Neural cell (in vitro differentiated cells): ENCODE measurements around the gene APBA1. TPM values are rescaled to one million over a fixed set of nuclear protein-coding genes. Genes with fewer than 3 reads are reported as not detected.

ENCODE experiments used
- H2AFZ ChIP-seq: fragments of 200-600, 300-800 bp; sonication (generic), shearing (Covaris generic); 2 replicates; pipeline ENCODE4 v1.6.0; 2014; ENCODE audit warnings: low read depth, mild to moderate bottlenecking, antibody characterized with exemption, low read length, moderate library complexity
- H3F3A ChIP-seq: fragments of 200-600 bp; shearing (Covaris generic); 2 replicates; pipeline ENCODE4 v1.6.1; 2016; ENCODE audit warnings: mild to moderate bottlenecking, moderate library complexity, mixed read lengths, antibody characterized with exemption, low read length; ENCODE audit not compliant: insufficient read depth, poor library complexity, severe bottlenecking
- H3K27ac ChIP-seq: fragments of 200-600, 300-800 bp; sonication (generic), shearing (Covaris generic); 2 replicates; pipeline ENCODE4 v1.5.1; 2014; ENCODE audit warnings: mild to moderate bottlenecking, low read length, moderate library complexity
- H3K27me3 ChIP-seq: fragments of 300-800, 200-600 bp; sonication (generic), shearing (Covaris generic); 2 replicates; pipeline ENCODE4 v1.6.0; 2014; ENCODE audit warnings: mild to moderate bottlenecking, low read depth, low read length, moderate library complexity; ENCODE audit not compliant: insufficient read depth
- H3K36me3 ChIP-seq: fragments of 300-800, 200-600 bp; sonication (generic), shearing (Covaris generic); 2 replicates; pipeline ENCODE4 v1.5.1; 2014; ENCODE audit warnings: mild to moderate bottlenecking, antibody characterized with exemption, low read length, moderate library complexity; ENCODE audit not compliant: insufficient read depth
- H3K4me2 ChIP-seq: fragments of 300-800, 200-600 bp; sonication (generic), shearing (Covaris generic); 2 replicates; pipeline ENCODE4 v1.6.0; 2014; ENCODE audit warnings: mild to moderate bottlenecking, low read length
- H3K4me3 ChIP-seq: fragments of 300-800, 200-600 bp; sonication (generic), shearing (Covaris generic); 2 replicates; pipeline ENCODE4 v1.5.1; 2014; ENCODE audit warnings: mild to moderate bottlenecking, low read length, moderate library complexity
- H3K79me2 ChIP-seq: fragments of 200-600 bp; shearing (Covaris generic); replicated peaks from 2 replicates; pipeline ENCODE4 v1.6.0; 2014; ENCODE audit warnings: mild to moderate bottlenecking, low read length, moderate library complexity; ENCODE audit not compliant: insufficient read depth
- H3K9ac ChIP-seq: fragments of 300-800, 200-600 bp; sonication (generic), shearing (Covaris generic); 2 replicates; pipeline ENCODE4 v1.6.1; 2016; ENCODE audit warnings: mild to moderate bottlenecking, low read length, mixed read lengths
- H3K9me2 ChIP-seq: fragments of 200-600 bp; shearing (Covaris generic); 2 replicates; pipeline ENCODE4 v1.6.1; 2016; ENCODE audit warnings: mild to moderate bottlenecking, low read length, mixed read lengths; ENCODE audit not compliant: insufficient read depth
- H3K9me3 ChIP-seq: fragments of 200-600, 300-800 bp; sonication (generic), shearing (Covaris generic); 2 replicates; pipeline ENCODE4 v1.6.1; 2016; ENCODE audit warnings: mild to moderate bottlenecking, mixed run types, low read length, moderate library complexity, mixed read lengths
- H4K20me1 ChIP-seq: fragments of 200-600 bp; shearing (Covaris generic); 2 replicates; pipeline ENCODE4 v1.6.1; 2016; ENCODE audit warnings: mild to moderate bottlenecking, mixed run types; ENCODE audit not compliant: insufficient read depth
- CTCF ChIP-seq: fragments of 450-650 bp; IDR thresholded peaks from 2 replicates; pipeline ENCODE4 v1.5.1; 2014; ENCODE audit warnings: antibody characterized with exemption, mild to moderate bottlenecking, moderate library complexity; ENCODE audit not compliant: poor library complexity, severe bottlenecking
- EP300 ChIP-seq: fragments of 450-650 bp; conservative IDR thresholded peaks from 2 replicates; pipeline ENCODE4 v1.6.1; 2014; ENCODE audit warnings: antibody characterized with exemption, mild to moderate bottlenecking, moderate library complexity; ENCODE audit not compliant: poor library complexity, severe bottlenecking
- EZH2 ChIP-seq: fragments of 200-600, 300-800 bp; shearing (Covaris generic), sonication (generic); IDR thresholded peaks from 2 replicates; pipeline ENCODE4 v1.6.1; 2014; ENCODE audit warnings: antibody characterized with exemption, low read length, borderline replicate concordance, mild to moderate bottlenecking; ENCODE audit not compliant: insufficient read depth, poor library complexity, severe bottlenecking
- MXI1 ChIP-seq: fragments of 450-650 bp; conservative IDR thresholded peaks from 2 replicates; pipeline ENCODE4 v1.6.1; 2014; ENCODE audit warnings: antibody characterized with exemption, mild to moderate bottlenecking; ENCODE audit not compliant: poor library complexity, severe bottlenecking
- POLR2AphosphoS5 ChIP-seq: IDR thresholded peaks from 2 replicates; pipeline ENCODE4 v1.6.1; 2012
- RAD21 ChIP-seq: fragments of 450-650 bp; conservative IDR thresholded peaks from 2 replicates; pipeline ENCODE4 v1.6.1; 2014; ENCODE audit warnings: antibody characterized with exemption, mild to moderate bottlenecking, moderate library complexity
- REST ChIP-seq: IDR thresholded peaks from 2 replicates; pipeline ENCODE4 v1.6.1; 2012; ENCODE audit warnings: borderline replicate concordance
- SMC3 ChIP-seq: fragments of 450-650 bp; conservative IDR thresholded peaks from 2 replicates; pipeline ENCODE4 v1.6.1; 2014; ENCODE audit warnings: antibody characterized with exemption, mild to moderate bottlenecking, moderate library complexity; ENCODE audit not compliant: poor library complexity
- TAF1 ChIP-seq: IDR thresholded peaks from 2 replicates; pipeline ENCODE4 v1.6.1; 2012; ENCODE audit warnings: low read depth
- polyA plus RNA-seq: library from polyadenylated mRNA; depleted of rRNA; stranded (reverse); fragments of >200 nt; gene quantifications from 2 replicates; pipeline ENCODE4 v1.2.3, GENCODE V29; 2014

APBA1 gene
- polyA plus RNA-seq, 1 donor from 2014 or later, result 10.9 TPM

- no peaks in the 10 kb centered on the region for H4K20me1 ChIP-seq
- no peak overlapping the region for H2AFZ ChIP-seq
- peaks cover 9% of the 10 kb centered on the region for H3F3A ChIP-seq
- no peak overlapping the region for H3K9ac ChIP-seq
- no peak overlapping the region for H3K4me3 ChIP-seq
- H3K9me3 ChIP-seq, result no peaks in the 10 kb centered on the region
- no peaks in the 10 kb centered on the region for H3K27me3 ChIP-seq
- no peaks in the 10 kb centered on the region for H3K9me2 ChIP-seq
- H3K36me3 ChIP-seq, result no peaks in the 10 kb centered on the region
- no peak overlapping the region for H3K27ac ChIP-seq
- TF ChIP-seq TAF1 (no peak), REST (no peak), RAD21 (no peak), EP300 (no peak), POLR2AphosphoS5 (no peak), MXI1 (no peak), EZH2 (no peak), SMC3 (no peak), CTCF (no peak)
- no peak overlapping the region for H3K4me2 ChIP-seq
- no peaks in the 10 kb centered on the region for H3K79me2 ChIP-seq
Measured at GRCh38 chr9:69542942-69543704, 129.0 kb downstream of the APBA1 start.

DNA sequence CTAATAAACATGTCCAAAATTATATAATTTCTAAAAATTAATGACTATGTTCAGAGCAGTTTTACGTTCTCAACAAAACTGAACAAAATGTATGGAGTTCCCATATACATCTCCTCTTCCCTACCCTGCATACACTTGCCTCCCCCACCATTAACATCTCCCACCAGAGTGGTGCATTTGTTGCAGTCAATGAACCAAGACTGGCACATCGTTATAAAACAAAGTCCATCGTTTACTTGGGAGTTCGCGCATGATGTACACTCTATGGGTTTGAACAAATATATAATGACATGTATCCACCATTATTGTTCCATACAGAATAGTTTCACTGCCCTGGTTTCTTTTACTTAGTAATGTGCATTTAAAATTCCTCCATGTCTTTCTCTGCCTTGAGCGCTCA lies 130.1 kb downstream of the APBA1 start:
- Histone ChIP-seq H2AFZ (no peak overlapping the region), H3F3A (peaks cover 9% of the 10 kb centered on the region), H3K36me3 (no peaks in the 10 kb centered on the region), H3K9me3 (no peaks in the 10 kb centered on the region), H3K9me2 (no peaks in the 10 kb centered on the region), H3K79me2 (no peaks in the 10 kb centered on the region), H4K20me1 (no peaks in the 10 kb centered on the region), H3K4me2 (no peak overlapping the region), H3K9ac (no peak overlapping the region), H3K4me3 (no peak overlapping the region), H3K27ac (no peak overlapping the region), H3K27me3 (no peaks in the 10 kb centered on the region)
- no peak for TF ChIP-seq EP300
- TF ChIP-seq REST, result no peak
- no peak for TF ChIP-seq POLR2AphosphoS5
- no peak for TF ChIP-seq TAF1
- no peak for TF ChIP-seq MXI1
- no peak for TF ChIP-seq RAD21
- TF ChIP-seq EZH2, result no peak
- no peak for TF ChIP-seq SMC3
- no peak for TF ChIP-seq CTCF
